GM12801 (cell line): ENCODE measurements around the gene AFG1L.

ENCODE experiments used
- TF ChIP-seq, protein P1 (sequence below): IDR thresholded peaks from one replicate; pipeline ENCODE4 v1.5.1; 2011; ENCODE audit warnings: control low read depth; ENCODE audit not compliant: insufficient read length; ENCODE audit errors: extremely low read depth

The AFG1L gene

DNA sequence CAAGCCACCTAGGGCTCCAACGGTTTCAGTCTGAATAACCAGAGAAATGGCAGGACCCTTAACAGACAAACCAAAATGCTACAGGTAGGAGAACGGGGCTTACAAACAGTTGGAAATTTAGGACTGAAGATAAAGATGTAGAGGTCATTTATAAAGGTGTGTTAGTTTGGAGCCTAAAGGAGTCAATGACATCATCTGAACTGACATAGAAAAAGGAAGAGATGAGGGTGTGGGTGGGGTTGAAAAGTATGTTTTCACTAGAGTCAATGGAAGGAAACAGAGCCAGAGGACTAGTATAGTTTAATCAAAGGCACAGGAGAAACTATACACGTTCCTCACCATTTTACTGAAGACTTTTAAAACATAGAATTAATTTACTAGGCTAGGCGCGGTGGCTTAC is 194.8 kb downstream of the AFG1L start:
- TF ChIP-seq, protein P1, sequence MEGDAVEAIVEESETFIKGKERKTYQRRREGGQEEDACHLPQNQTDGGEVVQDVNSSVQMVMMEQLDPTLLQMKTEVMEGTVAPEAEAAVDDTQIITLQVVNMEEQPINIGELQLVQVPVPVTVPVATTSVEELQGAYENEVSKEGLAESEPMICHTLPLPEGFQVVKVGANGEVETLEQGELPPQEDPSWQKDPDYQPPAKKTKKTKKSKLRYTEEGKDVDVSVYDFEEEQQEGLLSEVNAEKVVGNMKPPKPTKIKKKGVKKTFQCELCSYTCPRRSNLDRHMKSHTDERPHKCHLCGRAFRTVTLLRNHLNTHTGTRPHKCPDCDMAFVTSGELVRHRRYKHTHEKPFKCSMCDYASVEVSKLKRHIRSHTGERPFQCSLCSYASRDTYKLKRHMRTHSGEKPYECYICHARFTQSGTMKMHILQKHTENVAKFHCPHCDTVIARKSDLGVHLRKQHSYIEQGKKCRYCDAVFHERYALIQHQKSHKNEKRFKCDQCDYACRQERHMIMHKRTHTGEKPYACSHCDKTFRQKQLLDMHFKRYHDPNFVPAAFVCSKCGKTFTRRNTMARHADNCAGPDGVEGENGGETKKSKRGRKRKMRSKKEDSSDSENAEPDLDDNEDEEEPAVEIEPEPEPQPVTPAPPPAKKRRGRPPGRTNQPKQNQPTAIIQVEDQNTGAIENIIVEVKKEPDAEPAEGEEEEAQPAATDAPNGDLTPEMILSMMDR = no peak

DNA sequence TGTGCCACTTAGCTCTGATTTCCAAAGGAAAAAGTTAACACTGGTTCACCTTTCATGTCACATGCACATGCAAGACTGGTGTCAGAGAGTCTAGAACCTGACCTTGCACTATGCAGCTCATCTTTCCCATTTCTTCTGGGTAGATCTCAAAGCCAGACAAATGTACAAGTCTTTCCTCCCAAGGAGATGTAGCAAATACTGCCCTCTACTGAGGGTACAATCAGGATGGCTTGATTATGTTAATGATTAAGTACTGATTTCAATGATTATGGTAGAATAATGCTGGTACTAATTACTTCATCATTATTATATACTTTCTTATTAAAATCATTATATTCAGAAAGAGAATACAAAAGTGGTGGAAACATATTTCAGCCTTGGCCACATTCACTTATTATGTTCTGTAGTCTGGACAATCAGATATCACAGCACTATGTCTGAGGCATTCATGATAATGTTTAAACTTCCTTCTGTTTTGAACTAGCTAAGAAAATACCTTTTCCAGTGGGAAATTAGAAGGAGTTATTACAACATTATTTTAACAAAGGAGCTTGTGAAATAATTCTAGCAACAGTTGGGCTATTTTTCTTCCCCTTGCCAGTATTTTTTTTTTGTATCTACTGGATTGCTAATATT is 197.4 kb downstream of the AFG1L start:
- TF ChIP-seq, protein P1 = no peak

DNA sequence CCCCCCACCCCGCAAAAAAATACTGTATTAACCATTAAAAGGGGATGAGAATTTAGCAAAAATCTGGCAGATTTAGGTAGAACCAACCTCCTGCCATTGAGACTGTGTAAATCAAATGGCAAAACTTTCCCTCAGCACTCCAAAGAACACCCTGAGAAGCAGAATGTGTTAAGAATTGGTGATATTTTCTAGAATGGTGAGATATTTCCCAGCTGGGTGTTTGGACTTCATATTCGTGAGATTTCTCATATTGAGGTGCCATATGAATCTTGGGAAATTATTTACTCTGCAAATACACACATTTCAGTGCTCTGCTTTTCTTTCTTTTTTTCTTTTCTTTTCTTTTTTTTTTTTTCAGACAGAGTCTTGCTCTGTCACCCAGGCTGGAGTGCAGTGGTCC is 199.6 kb downstream of the AFG1L start:
- TF ChIP-seq, protein P1 = no peak

DNA sequence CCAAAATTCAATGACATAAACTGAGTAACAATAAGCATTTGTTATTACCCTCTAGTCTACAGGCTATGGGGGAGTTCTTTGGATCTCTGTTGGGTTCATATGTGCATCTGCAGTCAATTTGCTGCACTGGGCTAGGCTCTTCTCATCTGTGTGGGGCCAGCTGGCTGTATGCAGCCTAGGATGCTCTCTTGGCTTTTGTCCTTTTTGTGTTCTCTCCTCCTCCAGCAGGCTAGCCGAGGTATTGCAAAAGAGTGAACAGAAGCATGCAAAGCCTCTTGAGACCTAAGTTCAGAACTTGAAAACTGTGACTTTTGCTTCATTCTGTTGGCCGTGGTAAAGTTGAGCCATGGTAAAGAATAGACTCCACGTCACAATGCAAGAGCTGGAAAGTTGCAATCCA is 203.0 kb downstream of the AFG1L start:
- TF ChIP-seq, protein P1 = no peak

DNA sequence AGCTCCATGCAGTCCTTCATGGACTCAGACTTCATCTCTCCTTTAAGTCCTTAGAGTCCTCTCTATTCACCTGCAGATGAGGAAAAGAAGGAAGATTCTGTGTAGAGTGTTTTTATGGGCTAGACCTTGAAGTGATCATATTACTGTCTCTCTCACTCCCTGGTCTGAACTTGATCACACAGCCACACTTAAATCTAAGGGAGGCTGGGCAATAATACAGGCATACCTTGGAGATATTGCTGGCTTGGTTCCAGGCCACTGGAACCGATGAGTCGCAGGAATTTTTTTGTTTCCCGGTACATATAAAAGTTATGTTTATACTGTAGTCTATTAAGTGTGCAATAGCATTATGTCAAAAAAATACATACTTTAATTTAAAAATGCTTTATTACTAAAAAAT is 206.7 kb downstream of the AFG1L start:
- TF ChIP-seq, protein P1 = no peak

DNA sequence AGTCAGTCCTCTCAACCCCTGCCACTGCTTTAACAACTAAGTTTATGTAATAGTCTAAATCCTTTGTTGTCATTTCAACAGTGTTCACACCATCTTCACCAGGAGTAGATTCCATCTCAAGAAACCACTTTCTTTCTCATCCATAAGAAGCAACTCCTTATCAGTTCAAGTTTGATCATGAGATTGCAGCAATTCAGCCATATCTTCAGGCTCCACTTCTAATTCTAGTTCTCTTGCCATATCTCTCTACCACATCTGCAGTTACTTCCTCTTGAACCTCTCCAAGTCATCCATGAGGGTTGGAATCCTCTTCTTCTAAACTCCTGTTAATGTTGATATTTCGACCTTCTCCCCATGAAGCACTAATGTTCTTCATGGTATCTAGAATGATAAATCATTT is 208.0 kb downstream of the AFG1L start:
- TF ChIP-seq, protein P1 = no peak

DNA sequence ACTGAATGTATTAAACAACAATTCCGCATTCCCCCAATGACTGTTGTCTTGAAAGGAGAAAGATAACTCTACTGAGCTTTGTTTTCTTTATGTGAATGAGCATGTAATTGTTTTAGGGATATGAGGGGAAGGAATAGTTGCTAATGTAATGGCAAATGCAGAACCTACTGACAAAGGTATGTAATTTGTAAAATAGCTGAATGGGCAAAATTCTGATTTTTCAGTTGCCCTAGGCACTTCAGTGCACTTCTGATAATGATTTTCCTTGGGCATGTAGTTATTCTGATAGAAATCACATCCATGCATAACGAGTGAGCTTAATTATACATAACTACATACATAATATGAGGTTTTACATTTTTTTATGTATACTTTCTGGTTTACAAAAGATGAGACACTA is 212.5 kb downstream of the AFG1L start:
- TF ChIP-seq, protein P1 = no peak
